Activated naive CD8-positive, alpha-beta T cell treated with anti-CD3 and anti-CD28 coated beads, Interleukin-2, amount 50 U/mL, for 24 hours (primary cell): ENCODE results near the gene DOK6.

Experiments used
- ATAC-seq: fragments of 150-1000 bp; cut with Tn5 transposase; one replicate; pipeline ENCODE4 v1.10.0; 2021
- DNase-seq: peaks from one replicate; pipeline ENCODE4 v3.0.0; 2021
- H3K27ac Mint-ChIP-seq: one replicate; pipeline ENCODE4 v1.8.0; 2021; ENCODE audit warnings: mild to moderate bottlenecking, mixed read lengths
- H3K27me3 Mint-ChIP-seq: one replicate; pipeline ENCODE4 v1.8.0; 2021; ENCODE audit warnings: mixed read lengths
- H3K36me3 Mint-ChIP-seq: one replicate; pipeline ENCODE4 v1.8.0; 2021; ENCODE audit warnings: low read depth, mixed read lengths
- H3K4me1 Mint-ChIP-seq: one replicate; pipeline ENCODE4 v1.8.0; 2021; ENCODE audit warnings: mixed read lengths
- H3K4me3 Mint-ChIP-seq: one replicate; pipeline ENCODE4 v1.8.0; 2021; ENCODE audit warnings: mild to moderate bottlenecking, moderate library complexity, mixed read lengths
- H3K9me3 Mint-ChIP-seq: one replicate; pipeline ENCODE4 v1.8.0; 2021; ENCODE audit warnings: mixed read lengths

DOK6 gene

GRCh38 chr18:69686861-69687260 is 286.2 kb downstream of the DOK6 start:
- Mint-ChIP-seq H3K9me3 (no peaks in the 10 kb centered on the region), H3K4me3 (no peak overlapping the region), H3K36me3 (no peaks in the 10 kb centered on the region), H3K27me3 (no peaks in the 10 kb centered on the region), H3K4me1 (no peaks in the 10 kb centered on the region), H3K27ac (no peak overlapping the region)
- DNase-seq: no peak
- ATAC-seq: no peak

GRCh38 chr18:69689121-69689759 is 288.6 kb downstream of the DOK6 start:
- no peaks in the 10 kb centered on the region for H3K27me3 Mint-ChIP-seq
- H3K4me3 Mint-ChIP-seq: no peak overlapping the region
- no peak for DNase-seq
- H3K27ac Mint-ChIP-seq: no peak overlapping the region
- no peaks in the 10 kb centered on the region for H3K4me1 Mint-ChIP-seq
- no peaks in the 10 kb centered on the region for H3K9me3 Mint-ChIP-seq
- ATAC-seq: no peak
- H3K36me3 Mint-ChIP-seq: no peaks in the 10 kb centered on the region

- DNase-seq (no peak), ATAC-seq (no peak)
- H3K9me3 Mint-ChIP-seq: no peaks in the 10 kb centered on the region
- peaks cover 1% of the 10 kb centered on the region for H3K27me3 Mint-ChIP-seq
- H3K27ac Mint-ChIP-seq: no peak overlapping the region
- H3K4me3 Mint-ChIP-seq: no peak overlapping the region
- H3K4me1 Mint-ChIP-seq: no peaks in the 10 kb centered on the region
- H3K36me3 Mint-ChIP-seq: no peaks in the 10 kb centered on the region
These were observed 290.5 kb downstream of the DOK6 start for GRCh38 chr18:69691008-69691760.

GRCh38 chr18:69697069-69697468 is 296.4 kb downstream of the DOK6 start:
- Mint-ChIP-seq H3K4me3 (no peak overlapping the region), H3K4me1 (no peaks in the 10 kb centered on the region), H3K36me3 (no peaks in the 10 kb centered on the region), H3K27me3 (peaks cover 1% of the 10 kb centered on the region), H3K27ac (no peak overlapping the region), H3K9me3 (no peaks in the 10 kb centered on the region)
- DNase-seq: no peak
- ATAC-seq: no peak

- Mint-ChIP-seq H3K4me1 (no peaks in the 10 kb centered on the region), H3K4me3 (no peak overlapping the region), H3K36me3 (no peaks in the 10 kb centered on the region), H3K27me3 (peaks cover 1% of the 10 kb centered on the region), H3K27ac (no peak overlapping the region), H3K9me3 (no peaks in the 10 kb centered on the region)
- DNase-seq (no peak), ATAC-seq (no peak)
These were observed 297.0 kb downstream of the DOK6 start for GRCh38 chr18:69697689-69698088.

- H3K4me1 Mint-ChIP-seq: no peaks in the 10 kb centered on the region
- peaks cover 3% of the 10 kb centered on the region for H3K9me3 Mint-ChIP-seq
- H3K4me3 Mint-ChIP-seq: no peak overlapping the region
- ATAC-seq (no peak), DNase-seq (no peak)
- no peak overlapping the region for H3K27ac Mint-ChIP-seq
- H3K27me3 Mint-ChIP-seq: peaks cover 2% of the 10 kb centered on the region
- no peaks in the 10 kb centered on the region for H3K36me3 Mint-ChIP-seq
These were observed 300.6 kb downstream of the DOK6 start for GRCh38 chr18:69701305-69701704.

GRCh38 chr18:69703461-69703860 is 302.8 kb downstream of the DOK6 start:
- Mint-ChIP-seq H3K4me3 (no peak overlapping the region), H3K27ac (no peak overlapping the region), H3K4me1 (no peaks in the 10 kb centered on the region), H3K27me3 (peaks cover 2% of the 10 kb centered on the region), H3K36me3 (no peaks in the 10 kb centered on the region), H3K9me3 (peaks cover 3% of the 10 kb centered on the region)
- DNase-seq (no peak), ATAC-seq (no peak)

GRCh38 chr18:69705987-69706386 is 305.3 kb downstream of the DOK6 start:
- Mint-ChIP-seq H3K4me3 (no peak overlapping the region), H3K9me3 (peaks cover 3% of the 10 kb centered on the region), H3K36me3 (no peaks in the 10 kb centered on the region), H3K27ac (no peak overlapping the region), H3K4me1 (no peaks in the 10 kb centered on the region), H3K27me3 (peaks cover 2% of the 10 kb centered on the region)
- ATAC-seq (no peak), DNase-seq (no peak)

- H3K9me3 Mint-ChIP-seq: peaks cover 3% of the 10 kb centered on the region
- no peak for ATAC-seq
- no peaks in the 10 kb centered on the region for H3K36me3 Mint-ChIP-seq
These were observed 308.2 kb downstream of the DOK6 start for GRCh38 chr18:69708844-69709243.

GRCh38 chr18:69715191-69715795 is 314.6 kb downstream of the DOK6 start:
- Mint-ChIP-seq H3K4me3 (no peak overlapping the region), H3K36me3 (peaks cover 2% of the 10 kb centered on the region), H3K9me3 (peaks cover 26% of the 10 kb centered on the region), H3K27me3 (no peaks in the 10 kb centered on the region), H3K27ac (no peak overlapping the region), H3K4me1 (no peaks in the 10 kb centered on the region)
- ATAC-seq (peak; percentile 33), DNase-seq (no peak)

More at GRCh38 chr18:69708844-69709243, 308.2 kb downstream of the DOK6 start:
- H3K27me3 Mint-ChIP-seq: no peaks in the 10 kb centered on the region
- H3K27ac Mint-ChIP-seq: no peak overlapping the region
- H3K4me1 Mint-ChIP-seq: no peaks in the 10 kb centered on the region
- no peak for DNase-seq
- no peak overlapping the region for H3K4me3 Mint-ChIP-seq

GRCh38 chr18:69717586-69717985 is 316.9 kb downstream of the DOK6 start:
- H3K36me3 Mint-ChIP-seq: peaks cover 2% of the 10 kb centered on the region
- H3K4me1 Mint-ChIP-seq: no peaks in the 10 kb centered on the region
- H3K27ac Mint-ChIP-seq: no peak overlapping the region
- ATAC-seq (no peak), DNase-seq (no peak)
- H3K9me3 Mint-ChIP-seq: peaks cover 29% of the 10 kb centered on the region
- no peak overlapping the region for H3K4me3 Mint-ChIP-seq
- H3K27me3 Mint-ChIP-seq: no peaks in the 10 kb centered on the region

- no peaks in the 10 kb centered on the region for H3K27me3 Mint-ChIP-seq
- H3K9me3 Mint-ChIP-seq: peaks cover 29% of the 10 kb centered on the region
- peaks cover 3% of the 10 kb centered on the region for H3K4me1 Mint-ChIP-seq
- no peak overlapping the region for H3K4me3 Mint-ChIP-seq
- DNase-seq (no peak), ATAC-seq (no peak)
- H3K36me3 Mint-ChIP-seq: peaks cover 2% of the 10 kb centered on the region
- H3K27ac Mint-ChIP-seq: no peak overlapping the region
These were observed 318.3 kb downstream of the DOK6 start for GRCh38 chr18:69718912-69719547.

- Mint-ChIP-seq H3K27me3 (no peaks in the 10 kb centered on the region), H3K9me3 (peaks cover 29% of the 10 kb centered on the region), H3K36me3 (peaks cover 2% of the 10 kb centered on the region), H3K27ac (no peak overlapping the region), H3K4me1 (peaks cover 3% of the 10 kb centered on the region), H3K4me3 (no peak overlapping the region)
- DNase-seq (no peak), ATAC-seq (no peak)
These were observed 319.7 kb downstream of the DOK6 start for GRCh38 chr18:69720422-69720821.

- peak; percentile 87 for ATAC-seq
- peaks cover 13% of the 10 kb centered on the region for H3K9me3 Mint-ChIP-seq
- no peak overlapping the region for H3K27ac Mint-ChIP-seq
- DNase-seq: no peak
- peaks cover 7% of the 10 kb centered on the region for H3K4me1 Mint-ChIP-seq
- no peaks in the 10 kb centered on the region for H3K27me3 Mint-ChIP-seq
- no peak overlapping the region for H3K4me3 Mint-ChIP-seq
- no peaks in the 10 kb centered on the region for H3K36me3 Mint-ChIP-seq
These were observed 322.7 kb downstream of the DOK6 start for GRCh38 chr18:69723434-69723833.

GRCh38 chr18:69725009-69725408 is 324.3 kb downstream of the DOK6 start:
- H3K27ac Mint-ChIP-seq: no peak overlapping the region
- ATAC-seq (no peak), DNase-seq (no peak)
- H3K9me3 Mint-ChIP-seq: peaks cover 3% of the 10 kb centered on the region
- peaks cover 7% of the 10 kb centered on the region for H3K4me1 Mint-ChIP-seq
- no peaks in the 10 kb centered on the region for H3K27me3 Mint-ChIP-seq
- H3K36me3 Mint-ChIP-seq: no peaks in the 10 kb centered on the region
- no peak overlapping the region for H3K4me3 Mint-ChIP-seq
